Mesodermal cell (in vitro differentiated cells): ENCODE measurements around the gene MEMO1.
A peak's percentile ranks its signal among the peaks of the same experiment; 100 is the strongest.
"Not testable (repeated sequence)": the region's sequence is repeated elsewhere in the genome, so short reads cannot be mapped to it uniquely, and the experiment has no call there.

Experiments used
- H3K27ac ChIP-seq: 2 replicates; pipeline ENCODE4 v1.7.0; 2013; ENCODE audit warnings: mild to moderate bottlenecking, low read depth, low read length, moderate library complexity; ENCODE audit not compliant: severe bottlenecking
- H3K36me3 ChIP-seq: 2 replicates; pipeline ENCODE4 v1.7.1; 2013; ENCODE audit warnings: mild to moderate bottlenecking, low read length, moderate library complexity; ENCODE audit not compliant: control insufficient read depth, insufficient read depth
- H3K4me1 ChIP-seq: one replicate; pipeline ENCODE4 v1.7.1; 2013; ENCODE audit warnings: mild to moderate bottlenecking, low read length; ENCODE audit not compliant: insufficient read depth, control insufficient read depth, poor library complexity, severe bottlenecking
- H3K4me3 ChIP-seq: 2 replicates; pipeline ENCODE4 v1.7.0; 2013; ENCODE audit warnings: low read length, control low read depth, mild to moderate bottlenecking; ENCODE audit not compliant: insufficient read depth, poor library complexity, severe bottlenecking; ENCODE audit errors: extremely low read depth
- H3K9me3 ChIP-seq: 2 replicates; pipeline ENCODE4 v1.7.1; 2013; ENCODE audit warnings: mild to moderate bottlenecking, low read length, moderate library complexity; ENCODE audit not compliant: control insufficient read depth
- WGBS, 2 experiments: methylation state at CpG; one replicate each; pipeline ENCODE4 v1.1.5; 2013; ENCODE audit warnings: missing lambda C conversion rate in 2 of 2; ENCODE audit not compliant: insufficient coverage in 2 of 2; 5-methylcytosine and 5-hydroxymethylcytosine counted together

Gene MEMO1

DNA sequence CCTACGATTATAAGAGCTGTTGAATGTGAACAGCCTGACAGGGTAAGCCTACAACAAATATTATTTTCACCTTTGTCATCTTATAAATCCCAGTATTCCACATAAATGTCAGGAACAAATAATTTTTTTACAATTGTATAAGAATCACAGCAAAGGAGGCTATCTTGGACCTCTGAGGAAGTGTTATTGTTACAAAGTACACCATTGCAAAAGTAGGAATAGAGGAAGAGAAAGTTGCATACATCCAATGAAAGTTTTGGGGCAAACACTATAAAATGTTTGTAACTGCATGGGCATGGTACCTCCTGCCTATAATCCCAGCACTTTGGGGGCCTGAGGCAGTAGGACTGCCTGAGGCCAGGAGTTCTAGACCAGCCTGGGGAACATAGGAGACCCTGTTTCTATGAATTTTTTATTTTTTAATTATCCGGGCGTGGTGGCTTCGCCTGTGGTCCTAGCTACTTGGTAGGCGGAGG, 715 bp upstream of the MEMO1 start:
- Histone ChIP-seq H3K27ac (peak overlapping the region; percentile 96), H3K4me1 (no peaks in the 10 kb centered on the region), H3K36me3 (peaks cover 5% of the 10 kb centered on the region), H3K4me3 (peak overlapping the region; percentile 52), H3K9me3 (no peaks in the 10 kb centered on the region)
- 84 to 90% methylated on average over 4 to 5 of the region's 5 CpGs for WGBS, 2 experiments

GRCh38 chr2:32010280-32010669, 533 bp downstream of the MEMO1 start:
- not testable (repeated sequence) for H3K36me3 ChIP-seq, H3K4me1 ChIP-seq, H3K9me3 ChIP-seq
- 0% methylated on average over 1 to 12 of the region's 43 CpGs for WGBS, 2 experiments
- Histone ChIP-seq H3K27ac (peak overlapping the region; percentile 68), H3K4me3 (peak overlapping the region; percentile 52)

DNA sequence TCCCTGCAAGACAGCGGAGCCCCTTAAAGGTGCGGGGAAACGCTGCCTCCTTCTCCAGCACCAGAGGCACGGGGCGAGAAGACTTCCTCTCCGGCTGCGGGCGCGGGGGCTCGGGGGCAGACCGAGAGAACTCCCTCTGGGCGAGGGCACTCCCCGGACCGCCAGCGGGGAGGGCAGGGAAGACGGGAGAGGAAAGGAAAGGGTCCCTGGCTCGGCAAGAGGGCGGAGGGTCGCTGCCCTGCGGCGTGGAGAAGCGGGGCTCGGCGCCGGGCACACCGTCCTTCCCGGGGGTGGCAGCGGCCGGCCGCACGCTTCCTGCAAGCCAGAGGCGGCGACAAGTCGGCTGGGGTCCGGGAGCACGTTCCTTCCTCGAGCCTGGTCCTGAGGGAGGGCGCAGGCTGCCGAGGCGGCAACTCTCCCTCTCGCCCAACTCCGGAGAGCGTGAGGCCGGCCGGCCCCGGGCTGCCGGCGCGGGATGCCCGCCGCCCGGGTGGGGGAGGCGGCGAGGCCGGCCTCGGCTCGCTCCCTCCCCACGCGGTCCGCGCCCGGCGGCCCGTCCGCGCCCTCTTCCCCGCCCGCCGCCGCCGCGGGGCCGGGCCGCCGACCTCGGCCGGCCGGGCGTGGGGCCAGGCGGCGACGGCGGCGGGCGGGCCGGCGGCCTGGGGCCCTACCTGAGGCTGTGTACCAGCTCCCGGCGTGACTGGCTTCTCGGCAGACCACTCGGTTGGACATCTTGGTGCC, 1.1 kb downstream of the MEMO1 start:
- H3K4me1 ChIP-seq = no peaks in the 10 kb centered on the region
- H3K9me3 ChIP-seq = no peaks in the 10 kb centered on the region
- peaks cover 8% of the 10 kb centered on the region for H3K36me3 ChIP-seq
- peak overlapping the region; percentile 83 for H3K4me3 ChIP-seq
- 0 to 1% methylated on average over 20 to 46 of the region's 91 CpGs for WGBS, 2 experiments
- H3K27ac ChIP-seq = peak overlapping the region; percentile 80

- peak overlapping the region; percentile 83 for H3K4me3 ChIP-seq
- H3K27ac ChIP-seq = peak overlapping the region; percentile 80
- H3K9me3 ChIP-seq = no peaks in the 10 kb centered on the region
- WGBS, 2 experiments = 4 to 8% methylated on average over 6 to 8 of the region's 10 CpGs
- peaks cover 8% of the 10 kb centered on the region for H3K36me3 ChIP-seq
- H3K4me1 ChIP-seq = peaks cover 1% of the 10 kb centered on the region
Observed at GRCh38 chr2:32008805-32009515, 1.8 kb downstream of the MEMO1 start.

- Histone ChIP-seq H3K27ac (no peak overlapping the region), H3K4me3 (no peak overlapping the region)
Observed at GRCh38 chr2:32007121-32007391, 3.8 kb downstream of the MEMO1 start.

GRCh38 chr2:32005371-32005976, 5.3 kb downstream of the MEMO1 start:
- no peak overlapping the region for H3K27ac ChIP-seq
- no peaks in the 10 kb centered on the region for H3K9me3 ChIP-seq
- WGBS, 2 experiments = 100% methylated on average over 1 of the region's 2 CpGs
- no peak overlapping the region for H3K4me3 ChIP-seq
- H3K36me3 ChIP-seq = peaks cover 14% of the 10 kb centered on the region
- peaks cover 3% of the 10 kb centered on the region for H3K4me1 ChIP-seq

More at GRCh38 chr2:32007121-32007391, 3.8 kb downstream of the MEMO1 start:
- no peaks in the 10 kb centered on the region for H3K9me3 ChIP-seq
- peaks cover 11% of the 10 kb centered on the region for H3K36me3 ChIP-seq
- H3K4me1 ChIP-seq = peaks cover 3% of the 10 kb centered on the region

- Histone ChIP-seq H3K9me3 (no peaks in the 10 kb centered on the region), H3K27ac (no peak overlapping the region), H3K4me1 (peaks cover 3% of the 10 kb centered on the region), H3K36me3 (peaks cover 14% of the 10 kb centered on the region), H3K4me3 (no peak overlapping the region)
- 100% methylated on average over 1 of the region's 2 CpGs for WGBS, 2 experiments
Observed at GRCh38 chr2:32003791-32004190, 7.0 kb downstream of the MEMO1 start.

DNA sequence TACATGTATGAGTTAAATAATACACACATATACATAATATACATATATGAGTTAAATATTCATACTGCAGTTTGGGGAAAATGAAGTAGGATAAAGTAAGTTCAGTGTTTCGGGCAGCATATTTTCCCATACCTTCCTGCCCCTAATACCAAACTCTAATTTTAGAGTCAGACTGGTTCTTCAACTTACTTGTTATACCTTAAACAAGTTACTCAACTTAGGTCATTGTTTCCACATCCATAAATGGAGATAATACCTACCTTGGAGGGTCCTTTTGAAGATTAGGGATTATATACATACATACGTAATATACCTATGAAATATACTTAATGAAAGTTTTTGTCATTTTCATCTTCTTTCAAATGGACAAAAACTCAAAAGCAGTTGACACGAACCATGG, 8.4 kb downstream of the MEMO1 start:
- no peak overlapping the region for H3K27ac ChIP-seq
- 71% methylated on average over 1 of the region's 3 CpGs; no CpG with 5 or more reads in 1 of the 2 experiments for WGBS, 2 experiments

DNA sequence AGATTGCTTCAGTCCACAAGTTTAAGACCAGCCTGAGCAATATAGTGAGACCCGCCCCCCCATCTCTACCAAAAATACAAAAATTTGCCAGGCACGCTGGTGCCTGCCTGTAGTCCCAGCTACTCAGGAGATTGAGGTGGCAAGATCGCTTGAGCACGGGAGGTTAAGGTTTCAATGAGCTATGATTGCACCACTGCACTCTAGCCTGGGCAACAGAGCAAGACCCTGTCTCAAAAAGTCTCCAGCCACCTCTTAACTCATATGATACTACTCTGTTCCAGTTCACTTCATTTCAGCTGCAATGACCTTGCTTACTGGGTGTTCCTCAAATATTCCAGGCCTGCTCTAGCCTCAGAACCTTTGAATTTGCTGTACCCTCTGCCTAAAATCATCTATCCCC, 11.4 kb downstream of the MEMO1 start:
- Histone ChIP-seq H3K4me3 (no peak overlapping the region), H3K9me3 (no peaks in the 10 kb centered on the region), H3K36me3 (peaks cover 7% of the 10 kb centered on the region), H3K4me1 (peaks cover 3% of the 10 kb centered on the region), H3K27ac (no peak overlapping the region)
- 86 to 96% methylated on average over 4 of the region's 4 CpGs for WGBS, 2 experiments

More for the DNA sequence above, 8.4 kb downstream of the MEMO1 start:
- peaks cover 14% of the 10 kb centered on the region for H3K36me3 ChIP-seq
- H3K4me1 ChIP-seq = peaks cover 3% of the 10 kb centered on the region
- no peaks in the 10 kb centered on the region for H3K9me3 ChIP-seq
- no peak overlapping the region for H3K4me3 ChIP-seq

GRCh38 chr2:31998731-31999383, 12.0 kb downstream of the MEMO1 start:
- WGBS, 2 experiments = 91 to 98% methylated on average over 3 to 4 of the region's 4 CpGs
- no peaks in the 10 kb centered on the region for H3K9me3 ChIP-seq
- H3K4me3 ChIP-seq = no peak overlapping the region
- H3K27ac ChIP-seq = no peak overlapping the region
- H3K4me1 ChIP-seq = peaks cover under 1% of the 10 kb centered on the region
- peaks cover 7% of the 10 kb centered on the region for H3K36me3 ChIP-seq
